Mesothelial cell of epicardium (in vitro differentiated cells): ENCODE results near the gene VIPR1. TPM values are rescaled to one million over a fixed set of nuclear protein-coding genes. Genes with fewer than 3 reads are reported as not detected.
"Not testable (repeated sequence)": the region's sequence is repeated elsewhere in the genome, so short reads cannot be mapped to it uniquely, and the experiment has no call there.

Experiments
- DNase-seq, 2 experiments: peaks; one replicate each; pipeline ENCODE4 v3.0.0; 2021; ENCODE audit warnings: low spot score in 2 of 2; ENCODE audit not compliant: unreplicated experiment in 2 of 2
- H3K27ac Mint-ChIP-seq: 2 replicates; pipeline ENCODE4 v1.8.0; 2021; ENCODE audit warnings: mixed read lengths
- H3K27me3 Mint-ChIP-seq: 2 replicates; pipeline ENCODE4 v1.8.0; 2021; ENCODE audit warnings: low read depth, mixed read lengths
- H3K36me3 Mint-ChIP-seq: 2 replicates; pipeline ENCODE4 v1.8.0; 2021; ENCODE audit warnings: mixed read lengths
- H3K4me1 Mint-ChIP-seq: 2 replicates; pipeline ENCODE4 v1.8.0; 2021; ENCODE audit warnings: mixed read lengths
- H3K4me3 Mint-ChIP-seq: 2 replicates; pipeline ENCODE4 v1.8.0; 2021; ENCODE audit warnings: mild to moderate bottlenecking, moderate library complexity, mixed read lengths
- H3K9me3 Mint-ChIP-seq: 2 replicates; pipeline ENCODE4 v1.8.0; 2021; ENCODE audit warnings: mixed read lengths
- total RNA-seq: library from RNA; stranded (reverse); gene quantifications from 3 replicates; pipeline ENCODE4 v1.2.1, GENCODE V29; 2021
- TF ChIP-seq, protein P1 (sequence below): fragments of 200-600 bp; sonication (generic); IDR thresholded peaks from one replicate; pipeline ENCODE4 v1.5.0; 2021; ENCODE audit warnings: antibody characterized with exemption; ENCODE audit not compliant: unreplicated experiment

VIPR1 gene
- total RNA-seq, 1 donor from 2014 or later, result 2.3 TPM

DNA sequence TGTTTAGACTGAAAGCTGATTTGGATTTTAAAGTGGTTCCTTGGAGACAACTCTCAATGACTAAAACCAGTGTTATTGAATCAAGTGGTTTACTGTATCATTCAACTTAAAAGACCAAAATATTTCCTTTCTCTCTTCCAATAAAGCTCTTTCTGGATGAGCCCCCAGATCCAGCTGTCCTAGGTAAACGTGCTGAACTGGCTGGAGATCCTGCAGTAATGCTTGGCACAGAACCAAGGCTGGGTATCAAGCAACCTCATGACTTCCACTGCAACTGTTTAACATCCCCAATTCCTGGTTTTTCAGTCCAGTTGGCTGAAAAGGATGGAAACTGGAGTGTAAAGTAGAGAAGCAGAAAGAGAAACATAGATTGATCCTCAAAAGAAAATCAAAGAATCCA lies 50.4 kb downstream of the VIPR1 start:
- H3K27me3 Mint-ChIP-seq, result no peaks in the 10 kb centered on the region
- H3K4me3 Mint-ChIP-seq, result no peak overlapping the region
- H3K4me1 Mint-ChIP-seq, result no peaks in the 10 kb centered on the region
- H3K9me3 Mint-ChIP-seq, result no peaks in the 10 kb centered on the region
- peaks cover 37% of the 10 kb centered on the region for H3K36me3 Mint-ChIP-seq
- TF ChIP-seq, protein P1, sequence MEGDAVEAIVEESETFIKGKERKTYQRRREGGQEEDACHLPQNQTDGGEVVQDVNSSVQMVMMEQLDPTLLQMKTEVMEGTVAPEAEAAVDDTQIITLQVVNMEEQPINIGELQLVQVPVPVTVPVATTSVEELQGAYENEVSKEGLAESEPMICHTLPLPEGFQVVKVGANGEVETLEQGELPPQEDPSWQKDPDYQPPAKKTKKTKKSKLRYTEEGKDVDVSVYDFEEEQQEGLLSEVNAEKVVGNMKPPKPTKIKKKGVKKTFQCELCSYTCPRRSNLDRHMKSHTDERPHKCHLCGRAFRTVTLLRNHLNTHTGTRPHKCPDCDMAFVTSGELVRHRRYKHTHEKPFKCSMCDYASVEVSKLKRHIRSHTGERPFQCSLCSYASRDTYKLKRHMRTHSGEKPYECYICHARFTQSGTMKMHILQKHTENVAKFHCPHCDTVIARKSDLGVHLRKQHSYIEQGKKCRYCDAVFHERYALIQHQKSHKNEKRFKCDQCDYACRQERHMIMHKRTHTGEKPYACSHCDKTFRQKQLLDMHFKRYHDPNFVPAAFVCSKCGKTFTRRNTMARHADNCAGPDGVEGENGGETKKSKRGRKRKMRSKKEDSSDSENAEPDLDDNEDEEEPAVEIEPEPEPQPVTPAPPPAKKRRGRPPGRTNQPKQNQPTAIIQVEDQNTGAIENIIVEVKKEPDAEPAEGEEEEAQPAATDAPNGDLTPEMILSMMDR, result no peak
- H3K27ac Mint-ChIP-seq, result no peak overlapping the region
- DNase-seq, result no peak

DNA sequence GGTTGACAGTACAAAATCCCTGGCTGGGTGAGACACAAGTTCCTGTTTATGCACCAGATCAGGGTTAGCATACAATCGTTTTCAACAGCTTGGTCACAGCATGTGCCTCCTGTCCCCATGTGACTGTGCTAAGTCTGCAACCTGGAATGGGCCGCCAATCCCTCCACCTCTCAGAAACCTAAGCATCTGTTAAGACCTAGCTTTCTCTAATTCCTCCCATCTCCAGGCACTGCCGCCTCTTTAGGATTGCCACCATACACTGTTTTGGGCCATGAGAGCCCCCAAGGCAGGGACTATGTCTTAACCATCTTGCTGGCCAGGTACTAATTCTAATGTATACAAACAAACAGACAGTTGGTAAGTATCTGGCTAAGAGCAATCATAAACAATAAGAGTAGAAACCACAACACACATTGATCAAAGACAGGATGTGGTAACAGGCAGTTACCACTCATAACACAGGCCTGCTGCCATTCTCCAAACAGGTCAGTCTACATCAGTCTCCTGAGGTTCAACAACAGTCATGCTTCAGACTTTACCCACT lies 53.7 kb downstream of the VIPR1 start:
- Mint-ChIP-seq H3K27me3 (no peaks in the 10 kb centered on the region), H3K27ac (no peak overlapping the region), H3K4me3 (no peak overlapping the region), H3K36me3 (peaks cover 41% of the 10 kb centered on the region), H3K4me1 (no peaks in the 10 kb centered on the region), H3K9me3 (no peaks in the 10 kb centered on the region)
- TF ChIP-seq, protein P1, result no peak
- no peak for DNase-seq

DNA sequence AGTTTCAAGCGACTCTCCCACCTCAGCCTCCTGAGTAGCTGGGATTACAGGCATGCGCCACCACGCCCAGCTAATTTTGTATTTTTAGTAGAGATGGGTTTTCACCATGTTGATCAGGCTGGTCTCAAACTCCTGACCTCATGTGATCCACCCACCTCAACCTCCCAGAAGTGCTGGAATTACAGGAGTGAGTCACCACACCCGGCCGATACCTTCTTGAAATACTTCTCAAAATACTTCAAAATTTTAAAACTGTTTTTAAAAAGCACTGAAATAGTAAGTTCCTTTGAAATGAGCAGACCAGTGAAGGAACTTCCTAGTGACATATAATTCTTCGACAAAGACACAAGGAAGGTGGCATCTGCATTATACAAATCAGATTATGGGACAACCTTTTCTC lies 54.4 kb downstream of the VIPR1 start:
- H3K27ac Mint-ChIP-seq, H3K27me3 Mint-ChIP-seq, H3K9me3 Mint-ChIP-seq, DNase-seq, H3K4me3 Mint-ChIP-seq, H3K4me1 Mint-ChIP-seq: not testable (repeated sequence)
- peaks cover 41% of the 10 kb centered on the region for H3K36me3 Mint-ChIP-seq

DNA sequence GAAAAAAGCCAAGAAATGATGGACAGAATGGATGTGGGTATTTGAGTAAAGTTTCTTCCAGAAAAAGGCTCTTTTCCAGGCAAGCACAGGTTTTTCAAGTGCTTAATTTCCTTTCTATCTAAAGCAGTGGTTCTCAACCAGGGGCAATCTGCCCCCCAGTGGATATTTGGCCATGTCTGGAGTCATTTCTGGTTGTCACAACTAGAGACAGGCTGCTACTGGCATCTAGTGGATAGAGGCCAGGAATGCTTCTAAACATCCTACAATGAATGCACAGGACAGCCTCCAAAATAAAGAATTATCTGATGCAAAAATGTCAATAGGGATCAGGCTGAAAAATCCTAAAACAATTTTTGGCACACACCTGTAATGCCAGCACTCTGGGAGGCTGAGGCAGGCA lies 55.4 kb downstream of the VIPR1 start:
- Mint-ChIP-seq H3K9me3 (no peaks in the 10 kb centered on the region), H3K27me3 (no peaks in the 10 kb centered on the region), H3K4me1 (no peaks in the 10 kb centered on the region), H3K4me3 (no peak overlapping the region), H3K27ac (no peak overlapping the region), H3K36me3 (peaks cover 38% of the 10 kb centered on the region)
- TF ChIP-seq, protein P1, result no peak
- DNase-seq, result no peak

DNA sequence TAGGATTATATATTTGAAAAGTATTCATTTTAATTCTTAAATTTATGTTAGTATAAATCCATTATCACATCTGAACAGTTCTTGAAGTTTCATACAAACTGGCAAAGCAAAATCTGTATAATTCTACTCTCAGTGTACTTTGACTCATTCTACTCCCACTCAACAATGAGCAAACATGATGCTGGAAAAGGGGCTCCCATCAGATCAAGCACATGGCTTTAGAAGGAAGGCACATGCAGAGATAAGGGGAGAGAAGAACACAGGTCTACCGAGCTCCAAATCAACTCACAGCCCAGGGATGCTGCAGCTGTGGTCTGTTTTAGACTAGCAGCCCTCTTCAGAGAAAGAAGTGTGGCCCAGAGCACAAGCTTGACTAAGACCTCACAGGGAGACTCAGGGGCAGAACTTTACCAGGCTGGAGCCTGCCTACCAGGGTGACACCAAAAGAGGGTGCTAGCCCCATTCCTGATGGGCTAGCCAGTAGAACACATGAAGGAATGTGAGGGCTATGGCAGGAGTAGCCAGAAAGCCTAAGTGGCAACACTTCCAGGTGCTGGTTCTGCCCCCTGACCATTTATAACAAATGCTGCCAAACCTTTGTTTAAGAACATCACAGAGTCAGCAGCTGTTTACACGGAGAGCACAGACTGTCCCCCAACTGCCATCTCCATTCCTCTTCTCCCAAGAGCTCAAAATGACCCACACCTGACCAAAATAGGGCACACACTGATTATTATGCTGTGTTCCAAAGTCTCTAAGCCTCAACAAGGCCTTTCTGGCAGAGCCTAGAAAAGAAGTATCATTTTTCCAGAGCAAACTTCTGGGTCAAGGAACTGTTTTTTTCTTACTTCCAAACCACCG lies 59.8 kb downstream of the VIPR1 start:
- Mint-ChIP-seq H3K4me3 (no peak overlapping the region), H3K9me3 (no peaks in the 10 kb centered on the region), H3K36me3 (peaks cover 37% of the 10 kb centered on the region), H3K27me3 (no peaks in the 10 kb centered on the region), H3K4me1 (no peaks in the 10 kb centered on the region), H3K27ac (no peak overlapping the region)
- TF ChIP-seq, protein P1, result no peak
- DNase-seq, result no peak

DNA sequence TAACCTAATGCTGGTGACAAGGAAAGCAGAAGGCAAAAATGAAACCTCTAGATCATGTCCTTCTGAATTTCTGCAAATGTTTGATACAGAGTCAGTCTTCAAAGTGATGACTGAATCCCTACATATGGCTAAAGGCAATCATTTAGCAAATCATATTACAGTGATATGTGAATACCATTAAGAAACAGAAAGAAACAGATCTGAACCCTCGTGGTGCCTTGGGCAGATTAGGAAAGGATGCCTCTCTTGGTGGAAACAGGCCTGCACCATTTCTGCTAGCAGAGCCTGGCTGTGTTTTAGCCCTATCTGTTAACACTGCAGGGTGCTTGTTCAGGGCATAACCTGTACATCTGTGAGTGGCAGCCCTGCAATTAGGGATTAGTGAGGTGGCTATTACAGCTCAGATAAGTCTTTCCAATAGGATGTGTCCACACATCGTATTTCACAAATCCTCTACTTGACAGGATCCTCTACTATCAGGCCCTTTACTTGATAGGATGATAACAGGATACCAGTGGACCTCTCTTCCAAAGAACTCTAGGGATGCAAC lies 67.2 kb downstream of the VIPR1 start:
- Mint-ChIP-seq H3K9me3 (peaks cover 10% of the 10 kb centered on the region), H3K27me3 (no peaks in the 10 kb centered on the region), H3K4me3 (no peak overlapping the region), H3K36me3 (peaks cover 41% of the 10 kb centered on the region), H3K27ac (no peak overlapping the region), H3K4me1 (peaks cover 2% of the 10 kb centered on the region)
- TF ChIP-seq, protein P1, result no peak
- DNase-seq, result no peak
